Measurements from ENCODE around the gene MINDY4.

GRCh38 chr7:30755384-30756154 is 15.6 kb upstream of the MINDY4 start:
- TF ChIP-seq, protein P1, sequence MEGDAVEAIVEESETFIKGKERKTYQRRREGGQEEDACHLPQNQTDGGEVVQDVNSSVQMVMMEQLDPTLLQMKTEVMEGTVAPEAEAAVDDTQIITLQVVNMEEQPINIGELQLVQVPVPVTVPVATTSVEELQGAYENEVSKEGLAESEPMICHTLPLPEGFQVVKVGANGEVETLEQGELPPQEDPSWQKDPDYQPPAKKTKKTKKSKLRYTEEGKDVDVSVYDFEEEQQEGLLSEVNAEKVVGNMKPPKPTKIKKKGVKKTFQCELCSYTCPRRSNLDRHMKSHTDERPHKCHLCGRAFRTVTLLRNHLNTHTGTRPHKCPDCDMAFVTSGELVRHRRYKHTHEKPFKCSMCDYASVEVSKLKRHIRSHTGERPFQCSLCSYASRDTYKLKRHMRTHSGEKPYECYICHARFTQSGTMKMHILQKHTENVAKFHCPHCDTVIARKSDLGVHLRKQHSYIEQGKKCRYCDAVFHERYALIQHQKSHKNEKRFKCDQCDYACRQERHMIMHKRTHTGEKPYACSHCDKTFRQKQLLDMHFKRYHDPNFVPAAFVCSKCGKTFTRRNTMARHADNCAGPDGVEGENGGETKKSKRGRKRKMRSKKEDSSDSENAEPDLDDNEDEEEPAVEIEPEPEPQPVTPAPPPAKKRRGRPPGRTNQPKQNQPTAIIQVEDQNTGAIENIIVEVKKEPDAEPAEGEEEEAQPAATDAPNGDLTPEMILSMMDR (IDR thresholded peaks at IDR 0.05), result no peak
- no peak for TF ChIP-seq POLR2A (IDR thresholded peaks at IDR 0.05)

All from right lobe of liver (tissue), 4 donors.